Esophagus squamous epithelium (tissue), 5 donors: ENCODE data around the gene IDH3A. TPM values are rescaled to one million over a fixed set of nuclear protein-coding genes. Genes with fewer than 3 reads are reported as not detected.
A peak's percentile ranks its signal among the peaks of the same experiment; 100 is the strongest.

Source experiments
- DNase-seq: peaks from one replicate; lab custom pipeline; 2025; lab: John Stamatoyannopoulos, UW
- H3K27ac ChIP-seq, 4 donors: fragments of 200-600 bp; sonication (generic); one replicate each; pipeline ENCODE4 v1.5.1; 2016 to 2019; ENCODE audit warnings: mild to moderate bottlenecking in 1 of 4
- H3K27me3 ChIP-seq, 4 donors: fragments of 200-600 bp; sonication (generic); 1 replicate in 3 of 4; 2 replicates in 1 of 4; pipeline versions ENCODE4 v1.5.1 to v1.6.0; 2017 to 2021; ENCODE audit warnings: antibody characterized with exemption in 1 of 4
- H3K36me3 ChIP-seq, 3 donors: fragments of 200-600 bp; sonication (generic); one replicate each; pipeline ENCODE4 v1.5.1; 2016 to 2019
- H3K4me1 ChIP-seq, 3 donors: fragments of 200-600 bp; sonication (generic); one replicate each; pipeline ENCODE4 v1.5.1; 2017 to 2019
- H3K4me3 ChIP-seq, 4 donors: fragments of 200-600 bp; sonication (generic); 1 replicate in 3 of 4; 2 replicates in 1 of 4; pipeline ENCODE4 v1.5.1; 2016 to 2019; ENCODE audit warnings: mild to moderate bottlenecking in 2 of 4, moderate library complexity in 1 of 4
- H3K9me3 ChIP-seq, 3 donors: fragments of 200-600 bp; sonication (generic); one replicate each; pipeline ENCODE4 v1.5.1; 2016 to 2019
- POLR2A ChIP-seq, 4 donors: fragments of 450-650 bp; IDR thresholded peaks; one replicate each; pipeline ENCODE4 v1.6.1; 2017; ENCODE audit warnings: antibody characterized with exemption in 4 of 4, mild to moderate bottlenecking in 4 of 4, moderate library complexity in 3 of 4
- WGBS, 2 donors: methylation state at CpG; one replicate each; pipeline ENCODE4 v1.1.5; 2018; 5-methylcytosine and 5-hydroxymethylcytosine counted together
- intact Hi-C: fragments of 100-400 bp; cut with DNase I; formaldehyde crosslinking; loops from one replicate; pipeline ENCODE4 v1.15.0; 2022
- total RNA-seq, 4 donors: library from RNA; depleted of rRNA; stranded (reverse); fragments of >200 nt; gene quantifications; one replicate each; pipeline ENCODE4 v1.1.0, GENCODE V29; 2016
- TF ChIP-seq, protein P1 (sequence below), 6 experiments: fragments of 450-650 bp in 4 of 6; fragments of 200-600 bp in 2 of 6; sonication (generic) in 2 of 6; IDR thresholded peaks; one replicate each; pipeline ENCODE4 v1.5.1; 2016 to 2019; ENCODE audit warnings: antibody characterized with exemption in 6 of 6, mild to moderate bottlenecking in 4 of 6, moderate library complexity in 4 of 6
- donor health status: DM: yes; HTN: yes; CAD: no.

Gene IDH3A
- total RNA-seq, 4 donors from 2014 or later: 50.7 to 114 (median 83.8) TPM

DNA sequence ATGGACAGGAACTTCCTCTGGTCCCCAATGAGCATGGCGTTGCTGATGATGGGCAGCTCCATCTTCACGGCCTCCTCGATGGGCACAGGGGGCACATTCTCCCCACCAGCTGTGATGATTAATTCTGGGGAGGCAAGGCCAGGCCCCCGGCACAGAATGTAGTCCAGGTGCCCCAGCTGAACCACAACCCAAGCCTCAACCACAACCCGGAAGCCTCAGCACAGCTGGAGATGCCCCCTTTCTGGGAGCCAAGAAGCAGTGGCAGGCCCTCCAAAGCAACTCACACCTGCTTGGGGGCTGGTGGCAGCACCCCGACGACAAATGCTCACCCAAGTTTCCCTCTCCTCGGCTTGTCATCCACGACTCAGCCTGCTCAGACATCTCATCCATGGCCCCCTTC, 25.2 kb downstream of the IDH3A start:
- H3K27me3 ChIP-seq: no peaks in the 10 kb centered on the region
- H3K4me1 ChIP-seq: no peaks in the 10 kb centered on the region
- peaks cover 0 to 7% (median 0%) of the 10 kb centered on the region in 3 donors for H3K9me3 ChIP-seq
- WGBS, 2 donors: 62 to 72% methylated on average over 5 to 7 of the region's 9 CpGs
- TF ChIP-seq POLR2A (IDR thresholded peaks at IDR 0.05): no peak
- TF ChIP-seq, protein P1, sequence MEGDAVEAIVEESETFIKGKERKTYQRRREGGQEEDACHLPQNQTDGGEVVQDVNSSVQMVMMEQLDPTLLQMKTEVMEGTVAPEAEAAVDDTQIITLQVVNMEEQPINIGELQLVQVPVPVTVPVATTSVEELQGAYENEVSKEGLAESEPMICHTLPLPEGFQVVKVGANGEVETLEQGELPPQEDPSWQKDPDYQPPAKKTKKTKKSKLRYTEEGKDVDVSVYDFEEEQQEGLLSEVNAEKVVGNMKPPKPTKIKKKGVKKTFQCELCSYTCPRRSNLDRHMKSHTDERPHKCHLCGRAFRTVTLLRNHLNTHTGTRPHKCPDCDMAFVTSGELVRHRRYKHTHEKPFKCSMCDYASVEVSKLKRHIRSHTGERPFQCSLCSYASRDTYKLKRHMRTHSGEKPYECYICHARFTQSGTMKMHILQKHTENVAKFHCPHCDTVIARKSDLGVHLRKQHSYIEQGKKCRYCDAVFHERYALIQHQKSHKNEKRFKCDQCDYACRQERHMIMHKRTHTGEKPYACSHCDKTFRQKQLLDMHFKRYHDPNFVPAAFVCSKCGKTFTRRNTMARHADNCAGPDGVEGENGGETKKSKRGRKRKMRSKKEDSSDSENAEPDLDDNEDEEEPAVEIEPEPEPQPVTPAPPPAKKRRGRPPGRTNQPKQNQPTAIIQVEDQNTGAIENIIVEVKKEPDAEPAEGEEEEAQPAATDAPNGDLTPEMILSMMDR (IDR thresholded peaks at IDR 0.05): no peak
- DNase-seq: no peak
- peaks cover 0 to 37% (median 15%) of the 10 kb centered on the region in 3 donors for H3K36me3 ChIP-seq
- intact Hi-C loops: no loop called here
- no peak overlapping the region for H3K27ac ChIP-seq
- no peak overlapping the region for H3K4me3 ChIP-seq

DNA sequence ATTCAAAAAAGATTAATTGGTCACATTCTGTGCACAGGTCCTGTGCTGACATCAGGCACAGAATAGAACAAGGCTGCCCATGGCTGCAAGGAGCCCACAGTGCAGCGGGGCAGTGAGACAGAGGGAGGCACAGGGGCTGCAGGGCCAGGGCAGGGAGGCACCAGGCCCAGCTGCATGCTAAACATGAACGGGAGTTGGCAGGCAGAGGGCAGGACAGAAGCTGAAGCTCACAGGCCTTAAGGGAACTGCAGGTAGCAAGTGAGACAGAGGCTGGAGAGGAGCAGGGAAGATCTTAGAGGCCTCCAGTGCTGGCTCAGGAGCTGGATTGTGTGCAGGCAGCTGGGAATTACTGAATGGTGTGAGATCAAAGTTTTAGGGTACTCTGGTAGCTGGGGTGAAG, 26.2 kb downstream of the IDH3A start:
- intact Hi-C loops: no loop called here
- DNase-seq: no peak
- Histone ChIP-seq H3K36me3 (peaks cover 0 to 28% (median 11%) of the 10 kb centered on the region in 3 donors), H3K27ac (no peak overlapping the region), H3K4me1 (no peaks in the 10 kb centered on the region), H3K4me3 (no peak overlapping the region), H3K9me3 (peaks cover 0 to 7% (median 0%) of the 10 kb centered on the region in 3 donors), H3K27me3 (no peaks in the 10 kb centered on the region)
- 0 to 23% methylated on average over 1 of the region's 2 CpGs for WGBS, 2 donors
- TF ChIP-seq, protein P1 (IDR thresholded peaks at IDR 0.05): no peak
- TF ChIP-seq POLR2A (IDR thresholded peaks at IDR 0.05): no peak

DNA sequence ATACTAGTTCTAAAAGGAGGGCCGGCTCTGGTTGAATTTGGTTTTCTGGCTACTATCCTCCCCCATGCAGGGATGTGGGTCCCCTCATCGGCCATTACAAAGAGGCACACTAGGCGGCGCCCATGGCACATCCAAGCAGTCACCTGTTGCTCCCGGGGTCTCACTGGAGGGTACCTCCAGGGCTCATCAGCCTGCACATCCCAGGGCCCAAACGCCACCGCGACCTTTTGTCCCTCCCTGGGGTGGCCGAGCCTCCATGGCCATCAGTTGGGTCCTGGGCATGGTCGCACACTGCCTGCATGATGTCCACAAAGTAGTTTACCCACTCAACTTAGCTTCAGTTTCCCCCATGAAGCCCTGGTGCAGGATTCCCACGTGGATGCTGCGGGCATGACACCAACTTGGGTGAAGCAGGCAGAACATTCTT, 28.3 kb downstream of the IDH3A start:
- Histone ChIP-seq H3K4me3 (no peak overlapping the region), H3K4me1 (no peaks in the 10 kb centered on the region), H3K27me3 (no peaks in the 10 kb centered on the region), H3K9me3 (no peaks in the 10 kb centered on the region), H3K36me3 (peaks cover 0 to 7% (median 0%) of the 10 kb centered on the region in 3 donors), H3K27ac (no peak overlapping the region)
- TF ChIP-seq POLR2A (IDR thresholded peaks at IDR 0.05): no peak
- TF ChIP-seq, protein P1 (IDR thresholded peaks at IDR 0.05): peak in 5 of 6 experiments; percentile 31 to 53 (median 45)
- intact Hi-C loops: no loop called here
- 28 to 46% methylated on average over 8 to 10 of the region's 12 CpGs for WGBS, 2 donors
- DNase-seq: no peak

DNA sequence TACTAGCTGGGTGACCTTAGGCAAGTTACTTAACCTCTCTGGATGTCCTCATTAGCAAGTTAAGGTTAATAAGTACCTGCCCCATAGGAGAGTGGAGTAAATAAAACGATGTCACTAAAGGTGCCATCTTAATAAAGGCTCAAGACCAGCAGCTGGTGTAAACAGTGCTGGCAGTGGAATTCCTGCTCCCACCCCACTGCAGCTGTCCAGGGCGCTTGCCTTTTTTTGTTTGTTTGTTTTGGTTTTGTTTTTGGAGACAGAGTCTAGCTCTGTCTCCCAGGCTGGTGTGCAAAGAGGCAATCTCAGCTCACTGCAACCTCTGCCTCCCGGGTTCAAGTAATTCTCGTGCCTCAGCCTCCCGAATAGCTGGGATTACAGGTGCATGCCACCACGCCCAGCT, 28.9 kb downstream of the IDH3A start:
- WGBS, 2 donors: 69 to 71% methylated on average over 6 of the region's 6 CpGs
- H3K4me1 ChIP-seq: no peaks in the 10 kb centered on the region
- no peak overlapping the region for H3K27ac ChIP-seq
- H3K4me3 ChIP-seq: no peak overlapping the region
- intact Hi-C loops: no loop called here
- no peak for DNase-seq
- peaks cover 0 to under 1% (median 0%) of the 10 kb centered on the region in 3 donors for H3K36me3 ChIP-seq
- TF ChIP-seq POLR2A (IDR thresholded peaks at IDR 0.05): no peak
- TF ChIP-seq, protein P1 (IDR thresholded peaks at IDR 0.05): no peak
- H3K27me3 ChIP-seq: no peaks in the 10 kb centered on the region
- no peaks in the 10 kb centered on the region for H3K9me3 ChIP-seq

DNA sequence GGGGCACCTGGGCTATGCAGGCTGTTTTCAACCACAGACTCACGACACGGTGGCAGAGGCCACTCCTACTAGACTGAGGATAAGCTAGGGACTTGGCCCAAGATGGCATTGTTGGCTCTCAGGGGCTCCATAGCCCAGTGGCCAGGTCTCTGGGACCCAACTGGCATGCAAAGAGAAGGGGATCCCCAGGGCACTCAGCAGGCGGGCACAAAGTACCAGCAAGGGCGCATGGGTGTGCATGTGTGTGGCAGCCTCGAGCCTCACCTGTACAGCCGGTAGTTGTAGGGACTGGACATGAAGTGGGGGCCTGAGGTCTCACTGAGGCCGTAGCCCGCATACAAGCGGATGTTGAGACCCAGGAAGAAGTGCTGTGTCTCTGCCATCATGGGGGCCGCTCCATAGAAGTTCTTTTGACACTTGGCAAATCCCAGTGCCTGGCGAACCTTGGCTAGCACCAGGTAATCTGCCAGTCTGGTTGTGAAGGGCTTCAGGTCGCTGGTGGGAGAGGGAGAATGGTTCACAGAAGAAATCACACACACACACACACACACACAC, 30.2 kb downstream of the IDH3A start:
- no peaks in the 10 kb centered on the region for H3K4me1 ChIP-seq
- no peaks in the 10 kb centered on the region for H3K9me3 ChIP-seq
- intact Hi-C loops: no loop called here
- no peak for DNase-seq
- H3K4me3 ChIP-seq: no peak overlapping the region
- whole genome bisulfite sequencing, 2 donors: 88 to 93% methylated on average over 7 to 10 of the region's 12 CpGs
- H3K27ac ChIP-seq: no peak overlapping the region
- H3K27me3 ChIP-seq: no peaks in the 10 kb centered on the region
- no peak for TF ChIP-seq POLR2A (IDR thresholded peaks at IDR 0.05)
- TF ChIP-seq, protein P1 (IDR thresholded peaks at IDR 0.05): no peak
- H3K36me3 ChIP-seq: no peaks in the 10 kb centered on the region
